ENCODE data around the gene PPFIBP1.
A peak's percentile ranks its signal among the peaks of the same experiment; 100 is the strongest.

The PPFIBP1 gene

DNA sequence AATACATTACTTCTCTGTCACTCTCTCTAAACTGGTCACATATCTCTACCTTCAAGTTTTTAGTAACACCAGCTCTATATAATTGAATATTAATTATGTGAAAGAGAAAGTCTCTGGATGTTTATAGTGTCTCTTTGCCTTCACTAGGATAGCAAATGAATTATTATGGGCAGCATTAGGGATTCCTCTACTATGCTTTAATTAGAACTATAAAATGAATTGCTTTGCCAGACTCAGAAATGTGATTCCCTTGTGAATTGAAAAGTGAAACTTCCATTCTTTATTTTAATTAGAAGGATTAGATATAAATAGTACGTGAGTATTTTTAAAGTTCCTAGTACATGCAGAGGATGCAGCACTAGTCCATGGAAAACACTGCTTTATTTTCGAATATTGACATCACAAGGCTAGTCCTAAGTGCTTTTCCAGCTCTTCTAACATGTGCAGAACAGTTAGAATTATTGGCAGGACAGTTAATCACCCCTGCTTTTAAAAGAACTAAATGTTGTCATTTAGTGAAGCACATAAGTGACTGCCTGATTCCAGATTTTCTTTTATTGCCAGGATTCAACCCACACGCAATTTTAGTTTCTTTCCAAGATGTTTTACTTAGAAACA is 149.2 kb downstream of the PPFIBP1 start:
- FAIRE-seq: no peak

DNA sequence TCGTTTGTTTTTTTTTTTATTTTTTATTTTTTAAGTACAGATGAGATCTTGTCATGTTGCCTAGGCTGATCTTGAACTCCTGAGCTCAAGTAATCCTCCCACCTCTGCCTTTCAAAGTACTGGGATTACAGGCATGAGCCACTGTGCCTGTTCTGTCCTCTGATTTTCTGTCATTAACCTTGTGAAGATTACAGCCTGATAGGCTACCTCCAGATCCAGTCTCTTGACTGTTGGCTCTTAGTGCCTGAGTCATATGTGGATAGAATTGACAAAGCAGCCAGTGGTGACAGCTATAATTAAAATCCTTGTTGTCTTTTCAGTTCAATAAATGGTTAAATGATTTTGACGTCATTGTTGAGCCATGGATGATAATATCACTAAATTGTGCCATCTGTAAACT is 151.0 kb downstream of the PPFIBP1 start:
- no peak for FAIRE-seq

DNA sequence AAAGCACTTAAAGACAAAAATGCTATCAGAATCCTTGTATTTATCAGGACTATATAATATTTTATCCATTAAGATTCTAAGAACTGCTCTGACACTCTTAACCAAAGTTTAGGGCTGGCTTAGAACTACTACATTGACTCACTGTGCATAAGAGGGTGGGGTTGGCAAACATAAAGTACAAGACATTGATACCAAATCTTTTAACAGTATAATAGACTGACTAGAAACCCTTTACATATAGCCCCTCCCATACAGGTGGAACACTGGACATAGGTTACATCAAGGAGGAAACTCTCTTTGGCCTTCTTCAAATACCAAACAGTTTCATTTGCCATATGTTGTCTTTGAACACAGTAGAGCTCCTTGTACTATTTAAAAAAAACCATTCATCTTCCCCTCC is 156.6 kb downstream of the PPFIBP1 start:
- FAIRE-seq: no peak

DNA sequence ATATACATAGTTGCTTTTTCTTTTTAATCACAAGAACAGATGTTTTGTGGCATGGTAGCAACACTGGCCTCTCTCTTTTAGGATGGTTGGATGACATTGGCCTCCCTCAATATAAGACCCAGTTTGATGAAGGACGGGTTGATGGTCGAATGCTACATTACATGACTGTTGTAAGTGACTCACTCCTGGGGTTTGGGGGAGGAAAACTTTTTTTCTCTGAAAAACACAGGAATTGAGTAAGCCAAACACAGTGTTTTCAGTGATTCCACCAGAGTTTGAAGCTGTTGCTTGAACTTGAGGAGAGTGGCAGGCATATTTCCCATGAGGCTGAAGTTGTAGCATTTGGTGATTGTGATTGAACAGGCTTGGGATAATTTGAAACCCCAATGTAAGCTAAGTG is 158.5 kb downstream of the PPFIBP1 start:
- FAIRE-seq: no peak

- FAIRE-seq: no peak
These were observed 161.3 kb downstream of the PPFIBP1 start for GRCh38 chr12:27685274-27685673.

DNA sequence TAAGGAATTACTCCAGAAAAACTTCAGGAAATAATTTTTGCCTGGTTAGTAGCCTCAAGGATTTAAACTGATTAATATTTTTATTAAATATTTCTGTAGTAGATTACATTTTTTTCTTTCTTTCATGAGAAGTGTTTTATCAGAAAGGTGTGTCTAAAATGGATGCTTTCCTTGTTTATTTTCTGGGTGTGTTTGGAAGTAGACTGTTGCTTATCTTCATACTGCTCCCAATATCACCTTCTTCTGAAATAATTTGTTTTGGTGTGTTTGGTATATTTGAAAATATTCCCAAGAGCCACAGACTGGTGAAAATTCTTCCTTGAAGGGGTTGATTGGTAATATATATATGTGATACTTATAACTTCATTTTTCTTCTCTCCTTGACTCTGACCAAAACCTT is 162.1 kb downstream of the PPFIBP1 start:
- no peak for FAIRE-seq

DNA sequence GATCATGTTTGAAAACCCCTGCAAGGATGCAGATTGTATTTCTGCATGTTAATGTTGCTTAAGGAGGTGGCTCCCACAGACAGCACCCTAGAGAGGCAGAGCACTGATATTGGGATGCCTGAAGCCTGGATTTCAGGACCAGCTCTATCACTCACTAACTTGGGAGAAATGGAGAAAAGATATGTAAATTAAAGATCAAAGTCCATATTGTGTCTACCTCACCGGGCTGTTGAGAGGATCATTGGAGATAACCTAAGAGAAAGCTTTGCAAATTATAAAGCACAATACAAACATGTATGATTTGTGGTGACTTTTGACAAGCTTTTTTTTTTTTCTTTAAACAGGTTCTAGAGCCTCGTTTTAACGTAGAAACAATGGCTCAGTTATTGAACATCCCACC is 164.7 kb downstream of the PPFIBP1 start:
- no peak for FAIRE-seq

GRCh38 chr12:27689558-27690180 is 165.7 kb downstream of the PPFIBP1 start:
- no peak for FAIRE-seq

GRCh38 chr12:27693403-27693802 is 169.4 kb downstream of the PPFIBP1 start:
- FAIRE-seq: no peak

- FAIRE-seq: no peak
These were observed 171.7 kb downstream of the PPFIBP1 start for GRCh38 chr12:27695556-27696292.

DNA sequence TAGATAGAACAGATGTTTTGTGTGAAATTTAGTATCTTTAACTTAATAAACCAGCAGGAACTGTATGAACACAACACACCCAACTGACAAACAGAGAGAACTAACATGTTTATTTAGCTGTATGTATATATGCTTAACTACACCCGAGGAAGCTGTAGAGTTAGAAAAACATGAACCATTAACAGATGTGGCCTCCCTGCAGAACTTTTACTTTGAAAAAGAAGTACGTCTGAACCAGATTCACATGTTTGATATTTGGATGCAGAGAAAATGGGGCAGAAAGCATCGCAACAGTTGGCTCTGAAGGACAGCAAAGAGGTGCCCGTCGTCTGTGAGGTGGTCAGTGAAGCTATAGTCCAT is 172.3 kb downstream of the PPFIBP1 start, which contains the start of gene REP15:
Gene REP15, plus strand, starts transcription at position 155 of the 360 bp plus-strand sequence. Its CDS starts 116 bp downstream, at position 271.
- no peak for FAIRE-seq

DNA sequence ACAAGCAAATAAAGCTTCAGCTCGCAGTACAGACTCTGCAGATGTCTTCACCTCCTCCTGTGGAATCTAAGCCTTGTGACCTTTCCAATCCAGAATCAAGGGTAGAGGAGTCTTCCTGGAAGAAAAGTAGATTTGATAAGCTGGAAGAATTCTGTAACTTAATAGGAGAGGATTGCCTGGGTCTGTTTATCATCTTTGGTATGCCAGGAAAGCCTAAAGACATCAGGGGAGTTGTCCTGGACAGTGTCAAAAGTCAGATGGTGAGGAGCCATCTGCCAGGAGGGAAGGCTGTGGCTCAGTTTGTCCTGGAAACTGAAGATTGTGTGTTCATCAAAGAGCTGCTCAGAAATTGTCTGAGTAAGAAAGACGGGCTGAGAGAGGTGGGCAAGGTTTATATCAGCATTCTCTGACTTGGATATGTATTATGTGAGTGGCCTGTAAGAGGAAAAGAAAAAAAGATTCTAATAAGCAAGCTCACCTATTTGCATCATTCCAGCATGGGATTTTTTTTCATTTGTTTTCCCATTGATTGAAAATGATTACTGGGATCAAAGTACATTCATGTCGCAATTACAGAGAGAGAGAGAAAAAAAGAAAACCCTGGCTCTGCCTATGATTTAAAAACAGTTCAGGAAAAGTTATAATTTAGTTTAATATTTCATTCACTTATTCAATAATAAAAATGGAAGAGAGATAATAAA is 173.0 kb downstream of the PPFIBP1 start:
- no peak for FAIRE-seq

- no peak for FAIRE-seq
These were observed 179.9 kb downstream of the PPFIBP1 start for GRCh38 chr12:27703720-27704452.

DNA sequence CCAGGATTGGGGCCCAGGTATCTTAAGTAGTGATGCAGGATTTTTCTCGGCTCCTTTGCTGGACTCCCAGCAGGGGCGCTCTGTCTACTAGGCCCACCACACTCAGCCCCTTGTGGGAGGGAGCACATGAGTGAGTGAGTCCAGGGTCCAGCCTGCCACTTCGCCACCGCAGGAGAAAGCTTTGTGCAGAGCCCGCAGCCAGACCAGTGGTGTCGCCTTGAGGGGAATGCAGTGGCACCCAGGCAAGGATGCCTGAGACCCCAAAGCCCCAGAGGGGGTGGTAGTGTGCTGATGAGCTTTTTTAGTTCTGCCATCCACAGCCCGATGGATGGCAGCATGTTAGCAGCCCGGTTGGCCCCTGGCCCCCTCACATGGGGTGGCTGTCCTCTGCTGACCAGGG is 181.3 kb downstream of the PPFIBP1 start:
- FAIRE-seq: no peak

GRCh38 chr12:27707216-27707615 is 183.2 kb downstream of the PPFIBP1 start:
- no peak for FAIRE-seq

DNA sequence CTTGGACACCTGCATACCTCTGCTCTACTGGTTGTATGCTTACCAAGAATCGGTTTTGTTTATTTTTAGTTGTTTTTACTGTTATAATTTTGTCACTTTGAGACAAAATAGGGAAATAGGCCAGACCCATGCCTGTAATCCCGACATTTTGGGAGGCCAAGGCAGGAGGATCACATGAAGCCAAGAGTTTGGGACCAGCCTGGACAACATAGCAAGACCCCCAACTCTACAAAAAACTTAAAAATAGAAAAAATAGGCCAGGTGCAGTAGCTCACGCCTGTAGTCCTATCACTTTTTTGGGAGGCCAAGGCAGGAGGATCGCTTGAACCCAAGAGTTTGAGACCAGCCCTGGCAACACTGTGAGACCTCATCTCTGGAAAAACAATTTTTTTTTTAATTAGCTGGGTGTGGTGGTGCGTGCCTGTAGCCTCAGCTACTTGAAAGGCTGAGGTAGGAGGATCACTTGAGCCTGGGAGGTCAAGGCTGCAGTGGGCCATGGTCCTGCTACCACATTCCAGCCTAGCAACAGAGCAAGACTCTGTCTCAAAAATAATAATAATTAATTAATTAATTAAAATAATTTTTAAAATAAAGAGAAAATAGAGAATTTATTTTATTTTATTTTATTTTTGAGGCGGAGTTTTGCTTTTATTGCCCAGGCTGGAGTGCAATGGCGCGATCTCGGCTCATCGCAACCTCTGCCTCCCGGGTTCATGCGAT is 185.4 kb downstream of the PPFIBP1 start:
- no peak for FAIRE-seq

- FAIRE-seq: no peak
These were observed 186.1 kb downstream of the PPFIBP1 start for GRCh38 chr12:27709932-27710591.

- FAIRE-seq: peak; percentile 33
These were observed 186.7 kb downstream of the PPFIBP1 start, which contains the start of gene MRPS35 for GRCh38 chr12:27710592-27711316. TSS of gene MRPS35 (plus strand) at chr12:27710832. CDS start at chr12:27710844, 12 bp downstream.

GRCh38 chr12:27711317-27711682 is 187.3 kb downstream of the PPFIBP1 start:
- no peak for FAIRE-seq

- FAIRE-seq: no peak
These were observed 188.0 kb downstream of the PPFIBP1 start for GRCh38 chr12:27711967-27712366.

GRCh38 chr12:27723212-27723611 is 199.2 kb downstream of the PPFIBP1 start:
- no peak for FAIRE-seq
